ENCODE measurements around the gene CHI3L1. TPM values are rescaled to one million over a fixed set of nuclear protein-coding genes. Genes with fewer than 3 reads are reported as not detected.
A peak's percentile ranks its signal among the peaks of the same experiment; 100 is the strongest.

CHI3L1 gene
- total RNA-seq, 2 donors from 2014 or later, result 5.4 to 8.2 TPM

DNA sequence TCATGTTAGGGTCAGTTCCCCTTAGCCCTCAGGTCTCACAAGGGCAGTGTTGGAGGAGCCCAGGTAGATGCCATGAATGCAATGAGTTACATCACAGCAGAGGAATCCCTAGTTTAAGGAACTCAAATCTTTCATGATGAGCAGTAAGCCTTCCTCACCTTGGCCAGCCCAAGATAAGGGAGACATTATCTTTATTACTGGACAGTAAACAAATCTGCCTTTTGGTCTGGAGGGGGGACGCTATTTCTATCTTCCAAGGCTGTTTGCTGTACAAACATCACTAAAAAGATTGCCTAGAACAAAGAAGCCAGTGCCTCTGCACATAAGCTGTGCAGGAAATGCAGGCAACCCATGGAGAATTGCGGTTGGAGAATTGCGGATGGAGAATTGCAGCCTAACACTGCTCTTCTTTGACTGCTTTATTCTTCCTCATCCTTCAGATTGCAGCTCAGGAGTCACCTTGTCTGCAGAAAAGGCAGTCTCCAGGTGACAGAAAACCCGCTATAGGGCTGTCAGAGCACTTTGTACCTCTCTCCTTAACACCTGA, 2.3 kb upstream of the CHI3L1 start:
- no peak for DNase-seq
- intact Hi-C loops (cut with DNase I), result no loop called here
- no peak for ATAC-seq
- Histone ChIP-seq H3K27ac (no peak overlapping the region), H3K27me3 (no peaks in the 10 kb centered on the region), H3K9me3 (no peaks in the 10 kb centered on the region), H3K4me1 (peaks cover 14% of the 10 kb centered on the region), H3K4me3 (no peak overlapping the region), H3K36me3 (replicated peaks in 1 of 2; ENCODE audit: insufficient read depth in 1 of 2, low read depth in 2 of 2) (no peaks in the 10 kb centered on the region)
- WGBS, 2 donors, result 57 to 59% methylated on average over 4 of the region's 4 CpGs
- TF ChIP-seq, protein P1, sequence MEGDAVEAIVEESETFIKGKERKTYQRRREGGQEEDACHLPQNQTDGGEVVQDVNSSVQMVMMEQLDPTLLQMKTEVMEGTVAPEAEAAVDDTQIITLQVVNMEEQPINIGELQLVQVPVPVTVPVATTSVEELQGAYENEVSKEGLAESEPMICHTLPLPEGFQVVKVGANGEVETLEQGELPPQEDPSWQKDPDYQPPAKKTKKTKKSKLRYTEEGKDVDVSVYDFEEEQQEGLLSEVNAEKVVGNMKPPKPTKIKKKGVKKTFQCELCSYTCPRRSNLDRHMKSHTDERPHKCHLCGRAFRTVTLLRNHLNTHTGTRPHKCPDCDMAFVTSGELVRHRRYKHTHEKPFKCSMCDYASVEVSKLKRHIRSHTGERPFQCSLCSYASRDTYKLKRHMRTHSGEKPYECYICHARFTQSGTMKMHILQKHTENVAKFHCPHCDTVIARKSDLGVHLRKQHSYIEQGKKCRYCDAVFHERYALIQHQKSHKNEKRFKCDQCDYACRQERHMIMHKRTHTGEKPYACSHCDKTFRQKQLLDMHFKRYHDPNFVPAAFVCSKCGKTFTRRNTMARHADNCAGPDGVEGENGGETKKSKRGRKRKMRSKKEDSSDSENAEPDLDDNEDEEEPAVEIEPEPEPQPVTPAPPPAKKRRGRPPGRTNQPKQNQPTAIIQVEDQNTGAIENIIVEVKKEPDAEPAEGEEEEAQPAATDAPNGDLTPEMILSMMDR (IDR thresholded peaks at IDR 0.05), result no peak
- TF ChIP-seq POLR2A (IDR thresholded peaks at IDR 0.05), result no peak

DNA sequence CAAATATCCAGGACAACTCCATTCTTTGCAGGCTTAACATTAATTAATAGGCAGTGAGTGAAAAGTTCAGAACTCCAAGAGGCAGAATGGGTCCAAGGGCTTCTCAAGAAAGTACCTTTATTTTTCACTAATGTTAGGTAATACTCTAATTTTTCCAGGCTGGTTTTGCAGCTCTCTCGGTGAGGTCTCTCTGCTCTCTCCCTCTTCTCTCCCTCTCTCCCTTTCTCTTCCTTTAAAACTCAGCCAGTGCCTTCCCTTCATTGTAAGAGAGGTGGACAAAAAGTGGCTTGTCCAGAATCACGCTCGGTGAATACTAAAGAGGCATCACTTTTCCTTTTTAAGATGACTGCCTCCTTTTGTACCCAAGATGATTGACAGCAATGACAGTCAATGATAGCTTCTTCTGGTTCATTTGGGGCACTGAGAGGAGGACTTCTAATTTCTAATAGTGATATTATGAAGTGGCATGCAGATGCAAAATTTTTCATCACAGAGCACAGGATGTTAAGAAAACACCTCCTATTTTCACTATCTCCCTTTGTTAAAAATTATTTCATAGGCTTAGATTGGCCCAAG, 1.3 kb upstream of the CHI3L1 start:
- no peak for ATAC-seq

GRCh38 chr1:203187304-203187685, 791 bp upstream of the CHI3L1 start:
- intact Hi-C loops (cut with DNase I), result no loop called here
- Histone ChIP-seq H3K27me3 (no peaks in the 10 kb centered on the region), H3K4me1 (peaks cover 14% of the 10 kb centered on the region), H3K36me3 (replicated peaks in 1 of 2; ENCODE audit: insufficient read depth in 1 of 2, low read depth in 2 of 2) (no peaks in the 10 kb centered on the region), H3K9me3 (no peaks in the 10 kb centered on the region), H3K4me3 (no peak overlapping the region), H3K27ac (peak overlapping the region in 3 of 4 donors; percentile 51 to 72 (median 54))
- peak; percentile 6 for ATAC-seq
- DNase-seq, result no peak
- no peak for TF ChIP-seq POLR2A (IDR thresholded peaks at IDR 0.05)
- TF ChIP-seq, protein P1 (IDR thresholded peaks at IDR 0.05), result no peak
- WGBS, 2 donors, result 50 to 56% methylated on average over 7 of the region's 7 CpGs

More for the DNA sequence above, 1.3 kb upstream of the CHI3L1 start:
- Histone ChIP-seq H3K27ac (peak overlapping the region in 3 of 4 donors; percentile 51 to 72 (median 54)), H3K27me3 (no peaks in the 10 kb centered on the region), H3K4me1 (peaks cover 14% of the 10 kb centered on the region), H3K4me3 (no peak overlapping the region), H3K36me3 (replicated peaks in 1 of 2; ENCODE audit: insufficient read depth in 1 of 2, low read depth in 2 of 2) (no peaks in the 10 kb centered on the region), H3K9me3 (no peaks in the 10 kb centered on the region)
- no peak for DNase-seq
- no peak for TF ChIP-seq POLR2A (IDR thresholded peaks at IDR 0.05)
- TF ChIP-seq, protein P1 (IDR thresholded peaks at IDR 0.05), result no peak
- 64 to 88% methylated on average over 3 of the region's 3 CpGs for WGBS, 2 donors
- intact Hi-C loops (cut with DNase I), result no loop called here

DNA sequence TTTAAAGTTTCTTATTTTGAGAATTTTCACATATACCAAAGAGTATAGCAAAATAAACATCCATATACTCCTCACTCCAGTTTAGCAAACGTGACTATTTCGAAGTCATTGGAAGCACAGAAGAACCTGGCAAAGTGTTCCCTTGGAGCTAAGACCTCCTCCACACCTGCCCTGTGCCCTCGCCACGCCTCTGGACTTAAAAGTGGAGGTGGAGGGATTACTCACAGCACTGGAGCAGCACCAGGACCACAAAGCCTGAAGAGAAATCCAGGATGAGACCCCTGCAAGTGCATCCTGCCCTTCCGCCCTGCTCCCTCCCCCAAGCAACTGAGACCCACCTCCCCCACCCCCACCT, 436 bp downstream of the CHI3L1 start:
- Histone ChIP-seq H3K4me3 (no peak overlapping the region), H3K36me3 (replicated peaks in 1 of 2; ENCODE audit: insufficient read depth in 1 of 2, low read depth in 2 of 2) (no peaks in the 10 kb centered on the region), H3K27ac (peak overlapping the region in 3 of 4 donors; percentile 51 to 72 (median 54)), H3K27me3 (no peaks in the 10 kb centered on the region), H3K4me1 (peaks cover 14% of the 10 kb centered on the region), H3K9me3 (no peaks in the 10 kb centered on the region)
- TF ChIP-seq, protein P1 (IDR thresholded peaks at IDR 0.05), result no peak
- no peak for TF ChIP-seq POLR2A (IDR thresholded peaks at IDR 0.05)
- ATAC-seq, result no peak
- intact Hi-C loops (cut with DNase I), result no loop called here
- WGBS, 2 donors, result 78 to 81% methylated on average over 5 of the region's 5 CpGs
- no peak for DNase-seq

DNA sequence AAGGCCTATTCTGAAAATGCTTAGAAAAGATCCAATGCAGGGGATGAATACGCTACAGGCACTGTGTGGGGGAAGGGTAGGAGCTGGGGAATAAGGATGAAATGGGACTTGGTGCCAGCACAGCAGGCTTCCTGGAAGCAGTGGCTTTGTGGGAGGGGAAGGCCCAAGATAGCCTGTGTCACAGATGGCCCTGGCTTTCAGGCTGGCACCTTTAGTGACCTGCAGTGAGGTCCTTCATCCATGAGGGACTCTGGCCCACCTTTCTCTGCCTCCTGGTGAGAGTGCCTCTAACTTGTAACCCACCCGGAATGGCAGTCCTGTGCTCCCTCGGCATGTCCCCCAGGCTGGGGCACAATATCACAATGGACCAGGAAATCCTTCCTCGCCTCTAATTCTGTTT, 919 bp downstream of the CHI3L1 start:
- DNase-seq (peak in 1 of 4 donors; percentile 5), ATAC-seq (no peak)
- Histone ChIP-seq H3K4me1 (peaks cover 14% of the 10 kb centered on the region), H3K4me3 (no peak overlapping the region), H3K27me3 (no peaks in the 10 kb centered on the region), H3K9me3 (no peaks in the 10 kb centered on the region), H3K27ac (peak overlapping the region in 1 of 4 donors; percentile 54), H3K36me3 (replicated peaks in 1 of 2; ENCODE audit: insufficient read depth in 1 of 2, low read depth in 2 of 2) (no peaks in the 10 kb centered on the region)
- 81 to 82% methylated on average over 4 of the region's 4 CpGs for WGBS, 2 donors
- intact Hi-C loops (cut with DNase I), result no loop called here
- TF ChIP-seq, protein P1 (IDR thresholded peaks at IDR 0.05), result no peak
- no peak for TF ChIP-seq POLR2A (IDR thresholded peaks at IDR 0.05)
